Fibroblast of mammary gland (primary cell): ENCODE results near the gene ANK3.

Experiments used
- DNase-seq: peaks from one replicate; pipeline ENCODE4 v3.0.0-alpha.2; 2010; ENCODE audit warnings: low read depth
- H3K4me3 ChIP-seq: 2 replicates; pipeline ENCODE4 v1.5.1; 2011; ENCODE audit warnings: low read depth, mild to moderate bottlenecking, low read length, moderate library complexity; ENCODE audit not compliant: control insufficient read depth
- CTCF ChIP-seq: conservative IDR thresholded peaks from 2 replicates; pipeline ENCODE4 v1.5.1; 2011; ENCODE audit warnings: low read depth, low read length, inconsistent platforms; ENCODE audit not compliant: control insufficient read depth, insufficient read depth

The ANK3 gene

GRCh38 chr10:60235001-60235400 lies 154.7 kb downstream of the ANK3 start:
- TF ChIP-seq CTCF = no peak
- H3K4me3 ChIP-seq = no peak overlapping the region
- DNase-seq = peak; percentile 75

GRCh38 chr10:60234551-60234950 lies 155.1 kb downstream of the ANK3 start:
- DNase-seq = no peak
- no peak for TF ChIP-seq CTCF
- no peak overlapping the region for H3K4me3 ChIP-seq

GRCh38 chr10:60230892-60231291 lies 158.8 kb downstream of the ANK3 start:
- no peak overlapping the region for H3K4me3 ChIP-seq
- peak; percentile 56 for DNase-seq
- no peak for TF ChIP-seq CTCF

GRCh38 chr10:60224066-60224705 lies 165.5 kb downstream of the ANK3 start:
- H3K4me3 ChIP-seq = no peak overlapping the region

GRCh38 chr10:60222047-60222446 lies 167.6 kb downstream of the ANK3 start:
- no peak for DNase-seq
- no peak for TF ChIP-seq CTCF
- H3K4me3 ChIP-seq = no peak overlapping the region

More at GRCh38 chr10:60224066-60224705, 165.5 kb downstream of the ANK3 start:
- TF ChIP-seq CTCF = no peak
- DNase-seq = no peak

- no peak for TF ChIP-seq CTCF
- no peak for DNase-seq
- H3K4me3 ChIP-seq = no peak overlapping the region
Measured at GRCh38 chr10:60212195-60212594, 177.5 kb downstream of the ANK3 start.
